Parietal lobe (tissue), 2 donors: Measurements from ENCODE around the gene ENSA. TPM values are rescaled to one million over a fixed set of nuclear protein-coding genes. Genes with fewer than 3 reads are reported as not detected.

Experiments
- small RNA-seq: library from RNA; depleted of rRNA; stranded (forward); fragments of <200 nt; gene quantifications from one replicate; pipeline ENCODE3, GENCODE V24; 2014; ENCODE audit warnings: low replicate concordance
- total RNA-seq: library from RNA; depleted of rRNA; stranded (reverse); fragments of >200 nt; gene quantifications from one replicate; pipeline ENCODE4 v1.2.3, GENCODE V29; 2014

ENSA gene
- total RNA-seq, result 132 TPM

GRCh38 chr1:150629115-150629928 is at the start of gene ENSA:
Gene ENSA (minus strand): TSS chr1:150629612. CDS start chr1:150629470, 142 bp downstream.

GRCh38 chr1:150579110-150579944 is 50.1 kb downstream of the ENSA start, which contains the start of gene MCL1:
Gene MCL1 (minus strand): TSS chr1:150579610. CDS start chr1:150579530, 80 bp downstream.

Small RNAs within 50 kb of the gene (small RNA-seq; reads per million reads assigned to genes)
- gene RF00015 (not detected), gene RF00561 (not detected)

Other genes starting within 250 kb of the ENSA start
- 31.3 TPM for gene TARS2, start 142.2 kb downstream of the ENSA start, total RNA-seq
- 2.8 TPM for gene ECM1, start 121.5 kb downstream of the ENSA start, total RNA-seq
- 1.9 TPM for gene FALEC, start 113.9 kb downstream of the ENSA start, total RNA-seq
- gene ADAMTSL4, start 80.2 kb downstream of the ENSA start, total RNA-seq, result 0.31 TPM
- gene MCL1, start 50.0 kb downstream of the ENSA start, total RNA-seq, result 113 TPM
- gene GOLPH3L, start 67.5 kb upstream of the ENSA start, total RNA-seq, result 6.3 TPM
- gene HORMAD1, start 91.3 kb upstream of the ENSA start, total RNA-seq, result 0.63 TPM
- 4.4 TPM for gene CTSS, start 136.2 kb upstream of the ENSA start, total RNA-seq
- gene CTSK, start 178.6 kb upstream of the ENSA start, total RNA-seq, result 5.3 TPM
- 45.1 TPM for gene ARNT, start 247.0 kb upstream of the ENSA start, total RNA-seq